ENCODE data around the gene SEC14L3.

SEC14L3 gene

DNA sequence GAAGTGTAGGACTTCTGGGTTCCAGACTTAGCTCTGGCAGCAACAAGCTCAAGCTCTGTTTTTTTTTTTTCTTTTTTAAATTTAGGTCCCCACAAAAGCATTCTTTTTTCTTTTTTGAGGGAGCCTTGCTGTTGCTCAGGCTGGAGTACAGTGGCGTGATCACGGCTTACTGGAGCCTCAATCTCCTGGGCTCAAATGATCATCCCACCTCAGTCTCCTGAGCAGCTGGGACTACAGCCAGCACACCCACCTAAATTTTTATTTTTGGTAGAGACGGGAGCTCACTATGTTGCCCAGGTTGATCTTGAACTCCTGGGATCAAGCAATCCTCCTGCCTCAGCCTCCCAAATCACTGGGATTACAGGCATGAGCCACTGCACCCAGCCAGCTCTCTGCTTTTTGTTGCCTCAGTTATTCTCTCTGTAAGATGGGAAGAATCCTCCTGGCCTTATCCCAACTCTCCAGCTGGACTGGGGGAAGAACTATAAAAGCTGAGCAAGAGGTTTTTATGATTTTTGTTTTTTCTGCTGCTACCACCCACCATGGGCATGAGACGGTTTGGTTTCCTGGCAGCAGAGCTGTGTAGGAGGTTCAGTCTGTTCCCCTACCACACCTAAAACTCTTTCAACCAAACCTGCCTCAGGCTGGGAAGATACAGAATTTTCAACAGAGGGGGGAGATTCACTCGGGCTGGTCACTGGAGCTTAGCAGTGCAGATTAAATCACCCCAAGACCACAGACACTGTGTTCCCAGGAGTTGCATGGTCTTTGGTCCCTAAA is 57.9 kb downstream of the SEC14L3 start:
- Histone ChIP-seq H3K27me3 (ENCODE audit: control insufficient read depth, insufficient read depth, low read length, poor library complexity, severe bottlenecking) (no peaks in the 10 kb centered on the region), H3K36me3 (ENCODE audit: control insufficient read depth, insufficient read depth, low read length) (peaks cover 11% of the 10 kb centered on the region), H3K9me3 (ENCODE audit: control insufficient read depth, low read length) (no peaks in the 10 kb centered on the region), H3K4me1 (ENCODE audit: control insufficient read depth, insufficient read depth, low read length) (peaks cover 5% of the 10 kb centered on the region), H3K27ac (ENCODE audit: insufficient read depth, low read depth, low read length, poor library complexity, severe bottlenecking) (no peak overlapping the region), H3K4me3 (ENCODE audit: insufficient read depth, low read depth, low read length) (no peak overlapping the region)
- WGBS, 2 experiments: 87 to 93% methylated on average over 4 to 5 of the region's 5 CpGs

- no peaks in the 10 kb centered on the region for H3K27me3 ChIP-seq (ENCODE audit: control insufficient read depth, insufficient read depth, low read length, poor library complexity, severe bottlenecking)
- H3K9me3 ChIP-seq (ENCODE audit: control insufficient read depth, low read length): no peaks in the 10 kb centered on the region
- H3K4me1 ChIP-seq (ENCODE audit: control insufficient read depth, insufficient read depth, low read length): peaks cover 5% of the 10 kb centered on the region
- peaks cover 11% of the 10 kb centered on the region for H3K36me3 ChIP-seq (ENCODE audit: control insufficient read depth, insufficient read depth, low read length)
- no peak overlapping the region for H3K27ac ChIP-seq (ENCODE audit: insufficient read depth, low read depth, low read length, poor library complexity, severe bottlenecking)
- no peak overlapping the region for H3K4me3 ChIP-seq (ENCODE audit: insufficient read depth, low read depth, low read length)
- WGBS, 2 experiments: 65% methylated on average over 4 of the region's 4 CpGs
Measured at GRCh38 chr22:30413001-30413400, 58.8 kb downstream of the SEC14L3 start.

GRCh38 chr22:30411780-30412179 is 60.0 kb downstream of the SEC14L3 start:
- Histone ChIP-seq H3K9me3 (ENCODE audit: control insufficient read depth, low read length) (no peaks in the 10 kb centered on the region), H3K4me1 (ENCODE audit: control insufficient read depth, insufficient read depth, low read length) (peaks cover 5% of the 10 kb centered on the region), H3K27ac (ENCODE audit: insufficient read depth, low read depth, low read length, poor library complexity, severe bottlenecking) (no peak overlapping the region), H3K4me3 (ENCODE audit: insufficient read depth, low read depth, low read length) (no peak overlapping the region), H3K36me3 (ENCODE audit: control insufficient read depth, insufficient read depth, low read length) (peaks cover 7% of the 10 kb centered on the region), H3K27me3 (ENCODE audit: control insufficient read depth, insufficient read depth, low read length, poor library complexity, severe bottlenecking) (no peaks in the 10 kb centered on the region)
- 92 to 96% methylated on average over 3 of the region's 3 CpGs for WGBS, 2 experiments
